Central memory CD8-positive, alpha-beta T cell (primary cell): ENCODE results near the gene COL26A1.

Experiments used
- ATAC-seq: fragments of 150-1000 bp; cut with Tn5 transposase; replicated peaks from 2 replicates; pipeline ENCODE4 v1.10.0; 2022; ENCODE audit warnings: mild to moderate bottlenecking, moderate FRiP score, moderate number of reproducible peaks; ENCODE audit not compliant: poor library complexity, severe bottlenecking; ENCODE audit errors: extremely low read depth
- DNase-seq, 2 donors: peaks; one replicate each; pipeline ENCODE4 v3.0.0; 2021; ENCODE audit warnings: low spot score in 2 of 2
- H3K27ac Mint-ChIP-seq: one replicate; pipeline ENCODE4 v1.8.0; 2022; ENCODE audit warnings: low read depth, mild to moderate bottlenecking, moderate library complexity, mixed read lengths
- H3K27me3 Mint-ChIP-seq: one replicate; pipeline ENCODE4 v1.8.0; 2022; ENCODE audit warnings: mixed read lengths
- H3K36me3 Mint-ChIP-seq: one replicate; pipeline ENCODE4 v1.8.0; 2022; ENCODE audit warnings: mild to moderate bottlenecking, moderate library complexity, mixed read lengths; ENCODE audit not compliant: insufficient read depth
- H3K4me1 Mint-ChIP-seq: one replicate; pipeline ENCODE4 v1.8.0; 2022; ENCODE audit warnings: mixed read lengths
- H3K4me3 Mint-ChIP-seq: one replicate; pipeline ENCODE4 v1.8.0; 2022; ENCODE audit warnings: mild to moderate bottlenecking, moderate library complexity, mixed read lengths
- H3K9me3 Mint-ChIP-seq: one replicate; pipeline ENCODE4 v1.8.0; 2022; ENCODE audit warnings: mixed read lengths

The COL26A1 gene

DNA sequence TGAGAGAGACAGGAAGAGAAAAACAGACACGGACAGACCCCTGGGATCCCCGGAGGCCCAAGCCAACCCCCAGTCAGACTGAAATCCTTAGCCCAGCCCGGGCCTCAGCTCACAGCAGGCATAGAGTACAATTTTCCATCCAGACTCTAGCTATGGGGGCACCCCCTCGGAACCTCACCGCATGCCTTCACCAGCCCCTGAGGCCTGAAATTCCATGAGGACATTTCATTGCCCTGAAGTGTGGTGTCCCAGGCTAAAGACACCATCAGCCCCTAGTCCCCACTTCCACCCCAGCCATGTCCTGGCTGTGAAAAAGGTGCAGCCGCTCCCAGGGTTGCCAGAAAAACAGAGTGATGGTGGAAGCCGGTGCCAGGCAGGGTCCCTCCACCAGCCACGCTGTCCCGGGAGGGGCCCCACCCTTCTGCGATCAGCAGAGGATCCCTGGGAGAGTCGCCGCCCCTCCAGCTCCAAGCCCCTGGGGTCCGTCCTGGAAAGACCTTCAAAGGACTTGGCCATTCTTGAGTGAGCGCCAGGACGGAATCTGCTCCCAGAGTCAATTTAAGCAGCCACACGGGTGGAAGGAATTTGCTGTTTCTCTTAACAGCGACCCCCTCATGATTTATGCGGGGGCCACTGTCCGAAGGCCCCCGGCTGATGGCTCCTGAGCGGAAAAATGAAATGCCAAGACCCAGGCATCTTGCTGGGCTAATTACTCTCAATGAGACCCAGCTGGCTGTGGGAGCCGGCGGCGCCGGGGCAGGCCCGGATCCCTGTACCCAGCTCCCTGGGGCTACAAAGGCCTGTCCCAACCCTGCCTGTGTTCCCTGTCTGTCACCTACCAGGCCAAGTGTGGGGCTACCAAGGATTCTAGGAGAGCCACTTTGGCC is 243.2 kb downstream of the COL26A1 start:
- ATAC-seq (no peak), DNase-seq (no peak)
- Mint-ChIP-seq H3K36me3 (peaks cover 2% of the 10 kb centered on the region), H3K4me1 (no peaks in the 10 kb centered on the region), H3K9me3 (no peaks in the 10 kb centered on the region), H3K27ac (no peak overlapping the region), H3K4me3 (no peak overlapping the region), H3K27me3 (no peaks in the 10 kb centered on the region)

- Mint-ChIP-seq H3K27ac (no peak overlapping the region), H3K9me3 (no peaks in the 10 kb centered on the region), H3K4me1 (no peaks in the 10 kb centered on the region), H3K27me3 (no peaks in the 10 kb centered on the region), H3K4me3 (no peak overlapping the region), H3K36me3 (peaks cover 2% of the 10 kb centered on the region)
- DNase-seq (no peak), ATAC-seq (no peak)
Observed at GRCh38 chr7:101606498-101606923, 243.8 kb downstream of the COL26A1 start.
